HG03571 (cell line): ENCODE data around the gene ZNF592.

Experiments
- ATAC-seq: cut with Tn5 transposase; IDR thresholded peaks from one replicate; pipeline ENCODE4 v1.9.1; 2021; ENCODE audit not compliant: unreplicated experiment

The ZNF592 gene

DNA sequence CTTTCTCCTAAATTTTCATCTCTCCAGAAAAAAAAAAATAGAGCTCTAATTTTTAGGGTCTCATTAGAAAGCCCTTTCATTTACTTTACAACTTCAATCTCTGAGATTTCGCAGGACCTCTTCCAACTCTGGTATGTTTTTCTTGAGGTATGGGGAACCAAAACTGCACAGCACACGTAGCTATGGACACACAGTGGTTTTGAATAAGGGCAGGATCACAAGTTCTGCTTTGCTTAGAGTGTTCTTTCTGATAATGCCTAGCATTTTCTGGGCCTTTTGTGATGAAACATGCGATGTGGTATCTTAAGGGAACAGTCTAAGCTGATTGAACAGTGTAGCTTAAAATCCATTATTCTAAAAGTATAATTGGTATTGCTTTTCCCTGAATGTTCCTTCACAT lies 25.3 kb downstream of the ZNF592 start:
- ATAC-seq = no peak

DNA sequence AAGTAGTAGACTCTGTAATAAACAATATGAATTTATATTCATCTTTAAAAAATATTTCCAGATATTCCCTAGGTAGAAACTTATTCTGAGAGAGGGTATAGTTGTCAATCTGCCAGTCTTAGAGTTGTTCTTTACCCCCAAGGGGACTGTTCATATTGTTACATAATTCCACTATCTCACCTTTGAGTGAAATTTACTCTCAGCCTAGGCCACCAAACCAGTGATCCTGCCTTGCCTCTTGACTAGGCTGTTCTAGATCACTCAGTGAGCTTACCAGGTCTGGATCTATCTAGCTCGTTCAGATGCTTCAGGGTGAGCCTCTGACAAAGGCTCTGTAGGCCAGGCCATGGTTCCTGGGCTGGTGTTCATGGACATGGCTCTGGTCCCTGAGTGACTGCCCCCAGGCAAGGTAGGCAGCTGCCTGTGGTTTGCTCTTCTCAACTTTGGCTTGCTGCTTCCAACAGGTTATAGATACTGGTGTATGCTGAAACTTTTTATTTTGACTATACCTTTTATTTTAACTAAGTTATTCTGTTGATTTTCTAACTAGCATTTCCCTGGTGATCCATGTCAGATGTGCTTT lies 27.6 kb downstream of the ZNF592 start:
- ATAC-seq = no peak

DNA sequence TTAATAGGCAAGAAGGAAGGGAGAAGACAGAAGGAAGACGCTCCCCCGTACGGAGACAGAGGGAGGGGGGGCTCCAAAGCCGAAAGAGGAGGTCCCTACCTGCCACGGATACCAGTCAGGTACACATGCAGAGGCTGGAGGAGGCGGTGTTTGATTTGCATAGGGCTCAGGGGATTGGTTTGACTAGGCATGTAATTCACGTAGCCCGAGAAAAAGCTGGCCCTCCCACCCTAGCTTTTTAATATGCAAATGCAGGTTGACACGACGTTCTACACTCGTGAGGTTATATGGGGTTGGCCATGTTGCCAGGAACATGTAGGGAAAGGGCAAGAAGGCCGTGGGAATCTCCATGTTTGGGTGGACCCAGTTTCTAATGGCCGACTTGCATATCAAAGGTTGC lies 29.8 kb downstream of the ZNF592 start:
- ATAC-seq = no peak

DNA sequence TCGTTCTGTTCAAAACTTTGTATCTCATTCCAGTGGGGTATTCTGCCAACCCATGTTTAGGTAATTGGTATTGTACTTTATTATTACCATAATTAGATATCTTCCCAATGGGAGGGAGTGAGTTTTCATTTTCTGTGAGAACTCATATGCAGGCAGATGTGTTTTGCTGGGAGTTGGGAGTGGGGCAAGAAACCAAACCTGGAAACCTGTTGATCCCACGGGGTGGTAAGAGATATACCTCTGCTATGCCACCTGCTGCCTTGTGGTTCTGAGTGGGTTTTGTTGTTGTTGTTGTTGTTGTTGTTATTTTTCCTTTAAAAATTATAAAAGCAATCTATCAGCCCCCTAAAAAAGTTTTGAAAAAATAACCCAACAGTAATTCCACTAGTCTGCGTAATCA lies 32.1 kb downstream of the ZNF592 start:
- no peak for ATAC-seq

DNA sequence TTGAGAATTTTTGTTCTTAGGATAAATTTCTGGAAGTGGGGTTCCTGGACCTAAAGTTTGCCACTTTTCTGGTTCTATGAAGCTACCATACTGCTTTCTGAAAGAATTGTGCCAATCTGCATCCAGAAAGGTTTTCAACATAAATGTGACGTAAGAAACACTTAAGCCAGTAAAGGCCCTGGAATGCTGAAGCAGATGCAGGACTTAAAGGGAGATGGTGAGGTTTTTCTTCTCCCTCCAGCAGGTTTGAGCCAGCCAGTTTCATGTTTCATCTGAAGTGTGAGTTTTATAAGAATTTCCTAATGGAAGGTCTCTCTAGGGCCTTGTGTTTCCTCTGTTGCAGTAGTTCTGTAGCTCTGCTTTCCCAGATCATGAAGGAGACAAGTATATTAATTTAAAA lies 33.1 kb downstream of the ZNF592 start:
- ATAC-seq = no peak

DNA sequence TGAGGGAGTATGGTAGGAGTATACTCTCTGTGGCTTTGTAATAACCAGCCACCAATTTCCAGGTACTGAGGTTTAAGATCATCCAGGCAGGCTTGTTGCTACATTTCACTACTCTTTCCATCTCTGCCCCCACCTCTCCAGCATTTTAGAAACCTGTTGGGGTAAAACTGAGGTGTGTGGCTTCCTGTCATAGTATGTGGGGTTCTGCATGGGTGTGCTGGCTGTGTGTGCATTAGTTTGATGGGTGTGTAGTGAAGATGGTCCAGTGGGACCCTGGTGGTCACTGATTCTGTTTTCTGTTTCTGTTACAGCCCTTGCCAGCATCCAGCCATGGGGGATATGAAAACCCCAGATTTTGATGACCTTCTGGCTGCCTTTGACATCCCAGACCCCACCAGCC lies 34.0 kb downstream of the ZNF592 start:
- no peak for ATAC-seq

DNA sequence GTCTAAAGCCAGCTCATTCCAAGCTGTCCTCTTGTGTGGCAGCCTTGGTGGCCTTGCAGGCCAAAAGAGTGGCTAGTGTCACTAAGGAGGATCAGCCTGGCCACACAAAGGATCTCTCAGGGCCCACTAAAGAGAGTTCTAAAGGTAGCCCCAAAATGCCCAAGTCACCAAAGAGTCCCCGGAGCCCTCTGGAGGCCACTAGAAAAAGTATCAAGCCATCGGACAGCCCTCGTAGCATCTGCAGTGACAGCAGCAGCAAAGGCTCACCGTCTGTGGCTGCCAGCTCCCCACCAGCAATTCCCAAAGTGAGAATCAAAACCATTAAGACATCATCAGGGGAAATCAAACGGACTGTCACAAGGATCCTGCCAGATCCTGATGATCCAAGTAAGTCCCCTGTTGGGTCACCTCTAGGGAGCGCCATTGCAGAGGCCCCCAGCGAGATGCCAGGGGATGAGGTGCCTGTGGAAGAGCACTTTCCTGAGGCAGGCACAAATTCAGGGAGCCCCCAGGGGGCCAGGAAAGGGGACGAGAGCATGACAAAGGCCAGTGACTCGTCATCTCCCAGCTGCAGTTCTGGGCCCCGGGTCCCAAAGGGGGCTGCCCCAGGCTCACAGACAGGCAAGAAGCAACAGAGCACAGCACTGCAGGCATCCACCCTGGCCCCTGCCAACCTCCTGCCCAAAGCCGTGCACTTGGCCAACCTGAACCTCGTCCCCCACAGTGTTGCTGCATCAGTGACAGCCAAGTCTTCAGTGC lies 35.3 kb downstream of the ZNF592 start:
- ATAC-seq = no peak

DNA sequence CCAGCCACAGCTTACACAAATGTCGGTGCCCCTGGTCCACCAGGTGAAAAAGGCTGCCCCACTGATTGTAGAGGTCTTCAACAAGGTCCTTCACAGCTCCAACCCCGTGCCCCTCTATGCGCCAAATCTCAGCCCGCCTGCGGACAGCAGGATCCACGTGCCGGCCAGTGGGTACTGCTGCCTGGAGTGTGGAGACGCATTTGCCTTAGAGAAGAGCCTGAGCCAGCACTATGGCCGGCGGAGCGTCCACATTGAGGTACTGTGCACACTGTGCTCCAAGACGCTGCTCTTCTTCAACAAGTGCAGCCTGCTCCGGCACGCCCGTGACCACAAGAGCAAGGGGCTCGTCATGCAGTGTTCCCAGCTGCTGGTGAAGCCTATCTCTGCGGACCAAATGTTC lies 35.9 kb downstream of the ZNF592 start:
- ATAC-seq = no peak

DNA sequence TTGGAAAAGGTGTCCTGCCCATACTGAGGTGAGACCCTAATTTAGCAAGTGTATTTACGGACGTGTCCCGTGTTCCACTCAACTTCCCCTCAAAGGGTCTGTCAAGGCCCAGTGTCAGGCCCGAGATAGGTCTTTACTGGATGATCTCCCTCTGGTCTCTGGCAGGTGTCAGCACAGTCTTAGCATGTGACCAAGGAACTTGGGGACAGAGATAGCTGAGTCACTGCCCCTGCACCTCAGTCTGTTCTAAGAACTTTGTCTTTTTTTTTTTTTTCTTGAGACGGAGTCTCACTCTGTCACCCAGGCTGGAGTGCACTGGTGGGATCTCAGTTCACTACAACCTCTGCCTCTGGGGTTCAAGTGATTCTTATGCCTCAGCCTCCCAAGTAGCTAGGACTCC lies 36.7 kb downstream of the ZNF592 start:
- no peak for ATAC-seq

DNA sequence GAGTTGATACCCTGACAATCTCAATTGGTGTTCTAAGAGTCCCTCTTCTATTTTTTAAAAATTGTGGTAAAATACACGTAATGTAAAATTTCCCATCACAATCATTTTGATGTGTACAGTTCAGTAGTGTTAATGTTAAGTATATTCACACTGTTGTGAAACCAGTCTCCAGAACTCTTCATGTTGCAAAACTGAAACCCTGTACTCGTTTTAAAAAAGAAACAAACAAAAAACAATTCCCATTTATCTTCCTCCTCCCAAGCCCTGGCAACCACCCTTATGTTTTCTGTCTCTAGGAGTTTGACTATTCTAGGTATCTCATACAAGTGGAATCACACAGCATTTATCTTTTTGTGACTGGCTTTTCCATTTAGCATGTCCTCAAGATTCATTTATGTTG lies 40.1 kb downstream of the ZNF592 start:
- no peak for ATAC-seq

DNA sequence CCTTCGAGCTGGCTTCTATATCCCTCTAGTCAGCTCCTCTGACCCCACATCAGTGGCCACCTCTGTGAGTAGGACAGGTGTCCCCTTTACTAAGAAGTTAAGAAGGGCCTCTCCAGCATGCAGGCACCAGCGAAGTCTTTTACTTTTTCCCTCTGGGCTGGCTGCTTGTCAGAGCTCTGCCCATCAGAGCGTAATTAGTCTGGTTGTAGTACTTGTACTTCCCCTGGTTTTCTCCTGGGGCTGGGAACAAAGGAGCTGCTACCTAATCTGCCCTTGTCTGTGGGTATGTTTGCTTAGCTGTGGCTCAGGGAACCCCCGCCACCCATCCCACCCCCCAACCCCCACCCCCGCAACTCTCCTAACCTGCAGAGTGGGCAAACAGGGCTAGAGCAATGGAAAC lies 41.4 kb downstream of the ZNF592 start:
- no peak for ATAC-seq

DNA sequence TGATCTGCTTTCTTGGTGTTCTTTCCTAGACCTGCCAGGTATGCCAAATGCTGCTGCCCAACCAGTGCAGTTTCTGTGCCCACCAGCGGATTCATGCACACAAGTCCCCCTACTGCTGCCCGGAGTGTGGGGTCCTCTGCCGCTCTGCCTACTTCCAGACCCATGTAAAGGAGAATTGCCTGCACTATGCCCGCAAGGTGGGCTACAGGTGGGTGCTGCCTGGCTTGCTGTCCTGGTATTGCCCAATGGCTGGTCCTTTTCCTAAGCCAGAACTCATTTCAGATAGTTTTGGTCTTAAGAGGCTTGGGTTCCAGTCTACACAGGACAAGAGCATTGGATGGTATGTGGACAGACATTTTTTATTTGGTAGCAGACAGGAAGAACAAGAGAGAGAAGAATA lies 42.3 kb downstream of the ZNF592 start:
- ATAC-seq = no peak

DNA sequence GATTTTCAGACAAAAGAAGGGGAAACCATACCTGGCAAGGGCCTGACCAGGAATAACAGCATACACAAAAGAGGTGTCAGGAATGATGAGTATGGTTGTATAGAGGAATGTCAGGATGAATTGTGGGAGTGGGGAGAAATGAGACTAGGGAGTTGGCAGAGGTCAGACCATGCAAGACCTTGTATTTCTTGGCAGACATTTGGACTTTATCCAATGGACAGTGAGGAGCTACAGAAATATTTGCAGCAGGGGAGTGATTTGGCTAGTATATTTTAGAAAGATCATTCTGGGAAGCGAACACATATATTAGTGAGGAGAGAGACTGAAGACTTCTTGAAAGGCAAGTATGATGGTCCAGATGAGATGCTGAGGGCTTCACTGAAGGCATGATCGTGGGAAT lies 43.4 kb downstream of the ZNF592 start:
- no peak for ATAC-seq

DNA sequence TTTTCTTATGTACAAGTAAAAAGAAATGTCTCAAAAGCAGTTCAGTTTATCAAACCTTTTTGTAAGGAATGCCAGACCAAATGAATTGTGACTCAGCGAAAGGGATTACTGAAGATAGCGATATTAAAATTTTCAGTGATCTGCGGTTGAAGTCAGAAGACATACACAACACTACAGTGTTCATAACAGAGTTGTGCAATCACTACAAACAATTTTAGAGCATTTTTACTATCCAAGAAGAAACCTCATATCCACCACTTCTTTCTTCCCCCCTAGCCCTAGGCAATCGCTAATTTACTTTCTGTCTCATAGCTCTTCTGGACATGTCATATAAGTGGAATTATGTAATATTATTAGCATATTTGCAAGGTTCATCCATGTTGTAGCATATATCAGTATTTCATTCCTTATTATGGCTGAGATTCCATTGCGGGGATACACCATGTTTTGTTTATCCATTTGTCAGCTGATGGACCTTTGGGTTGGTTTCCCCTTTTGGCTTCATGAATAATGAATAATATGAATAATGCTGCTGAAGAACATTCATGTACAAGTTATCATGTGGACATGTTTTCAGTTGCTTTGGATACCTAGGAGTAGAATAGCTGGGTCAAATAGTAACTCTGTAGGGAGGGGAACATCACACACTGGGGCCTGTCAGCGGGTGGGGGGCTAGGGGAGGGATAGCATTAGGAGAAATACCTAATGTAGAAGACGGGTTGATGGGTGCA lies 45.2 kb downstream of the ZNF592 start:
- no peak for ATAC-seq

DNA sequence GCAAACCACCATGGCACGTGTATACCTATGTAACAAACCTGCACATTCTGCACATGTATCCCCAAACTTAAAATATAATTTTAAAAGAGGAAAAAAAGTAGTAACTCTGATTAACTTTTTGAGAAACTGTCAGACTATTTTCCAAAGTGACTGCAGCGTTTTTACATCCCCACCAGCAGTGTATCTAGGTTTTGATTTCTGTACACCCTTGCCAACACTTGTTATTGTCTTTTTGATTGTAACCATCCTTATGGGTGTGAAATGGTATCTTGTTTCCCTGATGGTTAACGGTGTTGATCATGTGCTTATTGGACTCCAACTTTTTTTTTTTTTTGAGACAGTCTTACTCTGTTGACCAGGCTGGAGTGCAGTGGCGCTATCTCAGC lies 45.8 kb downstream of the ZNF592 start:
- no peak for ATAC-seq

DNA sequence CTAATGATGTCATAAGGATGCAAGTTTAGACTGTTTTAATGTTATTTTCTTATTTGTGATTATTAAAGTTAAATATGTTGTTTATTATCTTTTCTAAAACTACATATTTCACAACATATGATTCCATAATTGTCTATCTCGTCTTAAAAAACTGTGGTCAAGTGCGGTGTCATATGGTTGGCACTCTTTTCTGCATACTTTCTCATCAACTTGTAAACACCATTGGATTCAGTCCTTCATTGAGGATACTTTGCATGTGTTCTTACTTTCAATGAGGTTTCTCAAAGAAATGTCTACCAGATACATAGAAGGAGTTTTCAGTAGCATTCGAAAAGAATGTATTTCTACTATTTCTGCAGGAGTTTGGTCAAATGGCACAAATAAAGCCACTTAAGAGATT lies 46.8 kb downstream of the ZNF592 start:
- no peak for ATAC-seq

DNA sequence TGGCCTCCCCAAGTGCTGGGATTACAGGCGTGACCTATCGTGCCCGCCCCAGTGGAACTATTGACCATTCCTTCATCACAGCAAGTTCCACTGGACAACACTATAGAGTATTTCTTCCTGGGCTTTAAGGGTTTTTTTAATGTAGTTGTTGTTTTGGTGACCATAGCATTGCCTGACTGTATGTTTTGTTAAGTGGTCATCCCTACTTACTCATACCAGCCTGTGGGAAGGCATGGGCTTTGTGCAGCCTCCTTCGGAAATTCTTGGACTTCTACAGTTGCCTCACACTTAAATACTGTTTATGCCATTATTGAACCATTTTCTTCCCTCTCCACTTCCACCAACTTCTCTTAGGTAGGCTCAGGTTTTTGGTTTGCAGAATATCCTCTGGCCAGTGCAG lies 48.8 kb downstream of the ZNF592 start:
- ATAC-seq = no peak

DNA sequence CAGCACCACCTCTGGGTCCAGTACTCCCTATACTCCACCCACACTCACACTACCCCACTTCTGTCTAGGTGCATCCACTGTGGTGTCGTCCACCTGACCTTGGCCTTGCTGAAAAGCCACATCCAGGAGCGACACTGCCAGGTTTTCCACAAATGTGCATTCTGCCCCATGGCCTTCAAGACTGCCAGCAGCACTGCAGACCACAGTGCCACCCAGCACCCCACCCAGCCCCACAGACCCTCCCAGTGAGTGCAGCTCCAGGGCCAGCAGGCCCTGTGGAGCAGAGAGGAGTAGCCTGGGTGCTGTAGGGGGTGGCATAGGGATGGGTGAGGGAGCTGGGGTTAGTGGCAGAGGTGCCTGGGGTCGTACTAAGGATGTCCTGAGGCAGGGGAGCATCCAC lies 49.4 kb downstream of the ZNF592 start:
- ATAC-seq = no peak

DNA sequence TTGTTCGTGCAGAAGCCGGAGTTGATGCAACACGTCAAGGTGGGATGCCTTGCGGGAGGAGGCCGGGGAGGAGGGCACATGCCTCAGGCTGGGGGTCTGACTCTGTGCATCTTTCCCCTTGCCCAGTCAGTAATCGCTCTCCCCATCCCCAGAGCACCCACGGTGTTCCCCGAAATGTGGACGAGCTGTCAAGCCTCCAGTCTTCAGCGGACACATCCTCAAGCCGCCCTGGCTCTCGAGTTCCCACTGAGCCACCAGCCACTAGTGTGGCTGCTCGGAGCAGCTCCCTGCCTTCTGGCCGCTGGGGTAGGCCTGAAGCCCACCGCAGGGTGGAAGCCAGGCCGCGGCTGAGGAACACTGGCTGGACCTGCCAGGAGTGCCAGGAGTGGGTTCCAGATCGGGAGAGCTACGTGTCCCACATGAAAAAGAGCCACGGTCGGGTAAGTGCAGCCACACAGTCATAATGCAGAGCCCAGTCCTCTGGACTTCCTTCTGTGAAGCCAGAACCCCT lies 50.1 kb downstream of the ZNF592 start:
- ATAC-seq = no peak

DNA sequence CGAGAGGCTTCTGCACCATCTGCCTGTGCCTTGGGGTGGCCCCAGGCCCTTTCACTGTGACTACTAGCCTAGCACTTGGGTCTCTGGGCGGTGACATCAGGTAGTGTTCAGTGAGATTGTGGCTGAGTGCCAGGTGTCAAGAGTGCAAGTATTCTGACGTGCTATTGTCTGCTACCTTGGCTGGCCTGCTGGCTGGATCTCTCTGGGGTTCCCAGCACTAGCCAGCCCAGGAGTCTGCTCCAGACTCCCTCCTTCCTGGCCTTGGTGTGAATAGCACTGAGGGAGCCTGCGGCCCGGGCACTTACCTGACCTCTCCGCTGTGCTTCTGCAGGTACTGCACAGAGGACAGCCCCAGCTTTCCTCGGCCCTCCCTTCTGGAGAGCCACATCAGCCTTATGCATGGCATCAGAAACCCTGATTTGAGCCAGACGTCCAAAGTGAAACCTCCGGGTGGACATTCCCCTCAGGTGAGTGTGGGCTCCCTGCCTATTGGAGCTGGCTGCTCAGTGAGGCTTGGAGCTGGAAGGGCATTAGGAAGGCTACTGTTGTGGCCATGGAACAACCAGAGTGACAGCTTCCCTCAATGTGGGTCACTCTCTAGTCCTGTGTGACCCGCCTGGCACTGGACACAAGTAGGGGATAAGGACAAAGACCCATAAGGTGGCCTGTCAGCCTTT lies 51.3 kb downstream of the ZNF592 start:
- ATAC-seq = no peak

DNA sequence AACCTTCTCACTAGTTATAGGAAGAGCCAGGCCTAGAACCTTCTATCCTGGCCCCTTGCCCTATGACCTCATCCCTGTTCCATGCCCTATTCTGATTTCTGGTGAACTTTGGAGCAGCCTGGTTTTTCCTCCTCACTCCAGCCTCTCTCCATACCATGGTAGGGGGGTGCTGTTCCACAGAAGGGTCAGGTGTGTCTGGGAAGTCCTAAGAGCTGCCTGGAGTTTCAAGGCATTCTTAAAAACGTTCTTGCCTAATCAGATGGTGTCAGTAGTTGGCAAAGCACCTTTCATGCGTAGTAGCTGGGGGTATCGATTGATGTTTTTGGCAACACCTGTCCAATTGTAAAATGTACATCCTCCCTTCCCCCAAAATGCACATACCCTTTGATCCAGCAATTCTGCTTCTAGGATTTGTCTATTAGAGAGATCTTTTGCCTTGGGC lies 52.0 kb downstream of the ZNF592 start:
- ATAC-seq = no peak
